Fibroblast of lung (primary cell): ENCODE results near the gene ACBD6. TPM values are rescaled to one million over a fixed set of nuclear protein-coding genes. Genes with fewer than 3 reads are reported as not detected.

ENCODE experiments used
- DNase-seq, 2 donors: peaks; one replicate each; pipeline versions ENCODE4 v3.0.0 to v3.0.0-alpha.2; 2010; ENCODE audit warnings: low read depth in 2 of 2
- H2AFZ ChIP-seq: 2 replicates; pipeline ENCODE4 v1.5.1; 2012; ENCODE audit warnings: low read length, control low read depth, inconsistent platforms
- H3K27ac ChIP-seq: 2 replicates; pipeline ENCODE4 v1.5.1; 2011; ENCODE audit warnings: low read length, control low read depth; ENCODE audit not compliant: insufficient read depth
- H3K27me3 ChIP-seq: 2 replicates; pipeline ENCODE4 v1.5.1; 2011; ENCODE audit warnings: mild to moderate bottlenecking, low read length; ENCODE audit not compliant: control insufficient read depth, insufficient read depth
- H3K36me3 ChIP-seq: 2 replicates; pipeline ENCODE4 v1.5.1; 2011; ENCODE audit warnings: low read length; ENCODE audit not compliant: control insufficient read depth, insufficient read depth
- H3K4me1 ChIP-seq: 2 replicates; pipeline ENCODE4 v1.5.1; 2011; ENCODE audit warnings: low read length; ENCODE audit not compliant: control insufficient read depth, insufficient read depth; ENCODE audit errors: extremely low read depth
- H3K4me2 ChIP-seq: 2 replicates; pipeline ENCODE4 v1.5.1; 2011; ENCODE audit warnings: low read length, control low read depth; ENCODE audit not compliant: insufficient read depth; ENCODE audit errors: extremely low read depth
- H3K4me3 ChIP-seq, 4 experiments: fragments of 200-600 bp in 1 of 4; sonication (generic) in 1 of 4; replicated peaks in 1 of 4; 2 replicates each; pipeline ENCODE4 v1.5.1; 2011 to 2016; ENCODE audit warnings: low read length in 4 of 4, low read depth in 3 of 4, mild to moderate bottlenecking in 3 of 4, control low read depth in 2 of 4, inconsistent platforms in 1 of 4, mixed read lengths in 1 of 4; ENCODE audit not compliant: insufficient read depth in 1 of 4; ENCODE audit errors: control extremely low read depth in 1 of 4
- H3K79me2 ChIP-seq: 2 replicates; pipeline ENCODE4 v1.5.1; 2012; ENCODE audit warnings: mild to moderate bottlenecking, low read length, inconsistent platforms; ENCODE audit not compliant: control insufficient read depth, insufficient read depth
- H3K9ac ChIP-seq: 2 replicates; pipeline ENCODE4 v1.5.1; 2011; ENCODE audit warnings: mild to moderate bottlenecking, low read length, control low read depth; ENCODE audit not compliant: insufficient read depth
- H3K9me3 ChIP-seq: 2 replicates; pipeline ENCODE4 v1.5.1; 2012; ENCODE audit warnings: low read depth, low read length; ENCODE audit not compliant: control insufficient read depth, insufficient read depth
- H4K20me1 ChIP-seq: 2 replicates; pipeline ENCODE4 v1.5.1; 2011; ENCODE audit warnings: low read length; ENCODE audit not compliant: control insufficient read depth, insufficient read depth; ENCODE audit errors: extremely low read depth
- CTCF ChIP-seq, 2 donors: IDR thresholded peaks in 1 of 2; conservative IDR thresholded peaks in 1 of 2; 1 replicate in 1 of 2; 2 replicates in 1 of 2; pipeline ENCODE4 v1.5.1; 2011 to 2012; ENCODE audit warnings: low read length in 2 of 2, control low read depth in 1 of 2, inconsistent platforms in 1 of 2, low read depth in 1 of 2, mild to moderate bottlenecking in 1 of 2
- EZH2 ChIP-seq: IDR thresholded peaks from 2 replicates; pipeline ENCODE4 v1.5.1; 2012; ENCODE audit warnings: low read length, control low read depth, mild to moderate bottlenecking; ENCODE audit errors: missing control alignments
- polyA plus RNA-seq, 2 donors: library from polyadenylated mRNA; depleted of rRNA in 1 of 2; stranded (reverse) in 1 of 2; unstranded in 1 of 2; fragments of >200 nt; gene quantifications; 2 replicates each; pipeline ENCODE4 v1.2.1, GENCODE V29; 2011 to 2012; ENCODE audit warnings: missing spikeins in 1 of 2
- total RNA-seq: library from RNA; depleted of rRNA; stranded (reverse); fragments of >200 nt; gene quantifications from 2 replicates; pipeline ENCODE4 v1.2.1, GENCODE V29; 2014

Gene ACBD6
- total and polyA plus RNA-seq, 2 donors (not counting 1 experiment from before 2014, with no cell fraction given) = 63.4 to 78.7 TPM

DNA sequence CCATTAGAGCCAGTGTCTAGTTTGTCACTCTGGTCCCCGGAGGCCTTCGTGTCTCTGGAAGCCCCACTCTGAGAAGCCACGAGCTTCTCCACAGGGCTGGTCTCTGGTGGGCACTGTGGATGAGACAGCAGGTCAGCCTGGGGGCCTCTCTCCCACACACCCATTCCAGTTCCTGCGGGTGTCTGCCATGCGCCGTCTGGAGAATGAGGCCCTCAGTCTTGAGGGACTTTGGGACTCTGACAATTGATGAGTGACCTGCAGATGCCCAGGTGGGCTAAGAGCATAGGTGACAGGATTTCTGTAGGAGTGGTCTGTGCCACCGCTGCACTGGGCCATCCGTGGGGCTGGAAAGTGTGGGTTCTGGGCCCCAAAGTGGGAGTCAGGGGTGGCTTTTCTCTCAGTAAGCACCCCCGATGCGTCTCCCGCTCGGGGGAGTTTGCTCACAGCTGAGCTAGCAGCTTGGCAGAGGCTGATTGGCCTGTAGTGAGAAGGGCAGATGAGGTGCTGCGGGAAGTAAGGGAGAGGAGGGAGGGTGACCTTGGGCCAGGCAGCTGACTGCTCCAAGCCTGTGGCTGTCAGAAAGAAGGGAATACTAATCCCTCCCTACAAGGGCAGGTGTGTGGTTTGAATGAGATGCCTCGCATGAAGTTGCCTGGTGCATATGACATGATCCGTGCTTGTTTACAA lies 245.9 kb downstream of the ACBD6 start:
- no peak overlapping the region for H3K9ac ChIP-seq
- peaks cover 11% of the 10 kb centered on the region for H3K27me3 ChIP-seq
- no peaks in the 10 kb centered on the region for H3K36me3 ChIP-seq
- H3K9me3 ChIP-seq = no peaks in the 10 kb centered on the region
- DNase-seq = no peak
- H4K20me1 ChIP-seq = no peaks in the 10 kb centered on the region
- H3K4me1 ChIP-seq = no peaks in the 10 kb centered on the region
- H3K27ac ChIP-seq = no peak overlapping the region
- H2AFZ ChIP-seq = no peak overlapping the region
- H3K79me2 ChIP-seq = no peaks in the 10 kb centered on the region
- H3K4me2 ChIP-seq = no peak overlapping the region
- H3K4me3 ChIP-seq = no peak overlapping the region
- TF ChIP-seq CTCF (conservative IDR thresholded peaks at IDR 0.05 in 1 of 2, IDR thresholded peaks at IDR 0.05 in 1 of 2; ENCODE audit: low read depth in 1 of 2, low read length in 2 of 2) (no peak), EZH2 (no peak)

- H3K79me2 ChIP-seq = no peaks in the 10 kb centered on the region
These were observed 246.6 kb downstream of the ACBD6 start for GRCh38 chr1:180255536-180256340.

More at GRCh38 chr1:180255536-180256340, 246.6 kb downstream of the ACBD6 start:
- H3K36me3 ChIP-seq = no peaks in the 10 kb centered on the region
- no peak overlapping the region for H3K27ac ChIP-seq
- no peaks in the 10 kb centered on the region for H3K9me3 ChIP-seq
- peaks cover 4% of the 10 kb centered on the region for H3K27me3 ChIP-seq
- H3K4me2 ChIP-seq = no peak overlapping the region
- H4K20me1 ChIP-seq = no peaks in the 10 kb centered on the region
- DNase-seq = no peak
- H3K9ac ChIP-seq = no peak overlapping the region
- no peak overlapping the region for H3K4me3 ChIP-seq
- no peaks in the 10 kb centered on the region for H3K4me1 ChIP-seq
- no peak for TF ChIP-seq CTCF (conservative IDR thresholded peaks at IDR 0.05 in 1 of 2, IDR thresholded peaks at IDR 0.05 in 1 of 2; ENCODE audit: low read depth in 1 of 2, low read length in 2 of 2)
- no peak for TF ChIP-seq EZH2
- no peak overlapping the region for H2AFZ ChIP-seq
